Tibial artery (tissue), 4 donors: Measurements from ENCODE around the gene C16orf78.

Source experiments
- DNase-seq, 2 donors: peaks; one replicate each; pipeline ENCODE4 v3.0.0-alpha.2; 2019
- H3K27ac ChIP-seq, 2 donors: fragments of 200-600 bp; sonication (generic) in 1 of 2; 1 replicate in 1 of 2; 2 replicates in 1 of 2; pipeline ENCODE4 v1.5.1; 2018 to 2019; ENCODE audit warnings: mild to moderate bottlenecking in 1 of 2
- H3K27me3 ChIP-seq, 2 donors: fragments of 200-600 bp; sonication (generic) in 1 of 2; one replicate each; pipeline versions ENCODE4 v1.5.1 to v1.6.0; 2016 to 2019
- H3K36me3 ChIP-seq, 3 donors: fragments of 200-600 bp; sonication (generic) in 2 of 3; one replicate each; pipeline ENCODE4 v1.5.1; 2016 to 2019; ENCODE audit warnings: mild to moderate bottlenecking in 2 of 3
- H3K4me1 ChIP-seq, 4 donors: fragments of 200-600 bp; sonication (generic) in 2 of 4; 1 replicate in 3 of 4; 2 replicates in 1 of 4; pipeline ENCODE4 v1.5.1; 2016 to 2019
- H3K4me3 ChIP-seq, 2 donors: fragments of 200-600 bp; sonication (generic) in 1 of 2; 1 replicate in 1 of 2; 2 replicates in 1 of 2; pipeline ENCODE4 v1.5.1; 2018 to 2019; ENCODE audit warnings: mild to moderate bottlenecking in 2 of 2
- H3K9me3 ChIP-seq, 3 donors: fragments of 200-600 bp; sonication (generic) in 1 of 3; one replicate each; pipeline ENCODE4 v1.5.1; 2016 to 2019
- CTCF ChIP-seq, 2 experiments: fragments of 200-600 bp in 1 of 2; fragments of 450-650 bp in 1 of 2; IDR thresholded peaks; one replicate each; pipeline ENCODE4 v1.5.1; 2017 to 2019; ENCODE audit warnings: antibody characterized with exemption in 2 of 2, mild to moderate bottlenecking in 1 of 2, moderate library complexity in 1 of 2
- intact Hi-C: fragments of 100-400 bp; cut with DNase I; formaldehyde crosslinking; loops from one replicate; pipeline ENCODE4 v1.15.0; 2023; ENCODE audit warnings: low total_unique reads

Gene C16orf78

DNA sequence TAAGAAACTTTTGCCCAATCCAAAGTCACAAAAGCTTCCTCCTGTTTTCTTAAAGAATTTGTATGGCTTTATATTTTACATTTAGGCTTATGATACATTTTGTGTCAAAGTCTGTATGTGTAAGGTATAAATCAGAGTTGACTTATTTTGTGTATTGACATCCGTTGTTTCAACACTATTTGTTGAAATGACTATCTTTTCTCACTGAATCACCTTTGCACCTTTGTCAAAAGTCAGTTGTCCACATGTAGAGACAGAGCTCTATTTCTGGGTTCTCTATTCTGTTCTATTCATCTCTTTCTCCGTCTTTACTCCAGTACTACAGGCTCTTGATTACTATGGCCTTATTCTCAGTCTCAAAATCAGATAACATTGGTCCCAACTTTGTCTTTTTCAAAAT lies 73.2 kb downstream of the C16orf78 start:
- intact Hi-C loops = no loop called here
- H3K4me1 ChIP-seq = no peaks in the 10 kb centered on the region
- H3K27me3 ChIP-seq = peaks cover 0 to 8% of the 10 kb centered on the region in 2 donors

More for the DNA sequence above, 73.2 kb downstream of the C16orf78 start:
- DNase-seq = no peak
- no peaks in the 10 kb centered on the region for H3K36me3 ChIP-seq
- no peak overlapping the region for H3K27ac ChIP-seq
- no peak overlapping the region for H3K4me3 ChIP-seq
- H3K9me3 ChIP-seq = no peaks in the 10 kb centered on the region
- TF ChIP-seq CTCF (IDR thresholded peaks at IDR 0.05) = no peak
